ENCODE results near the gene LRWD1.
A peak's percentile ranks its signal among the peaks of the same experiment; 100 is the strongest.
"Not testable (repeated sequence)": the region's sequence is repeated elsewhere in the genome, so short reads cannot be mapped to it uniquely, and the experiment has no call there.

Gene LRWD1

GRCh38 chr7:102493220-102493935 is 28.6 kb downstream of the LRWD1 start:
- FAIRE-seq; DNase-seq (ENCODE audit: low spot score): not testable (repeated sequence)

- not testable (repeated sequence) for FAIRE-seq; DNase-seq (ENCODE audit: low spot score)
Measured at GRCh38 chr7:102494026-102494425, 29.2 kb downstream of the LRWD1 start.

GRCh38 chr7:102494473-102495149 is 29.8 kb downstream of the LRWD1 start:
- FAIRE-seq; DNase-seq (ENCODE audit: low spot score): not testable (repeated sequence)

- DNase-seq (ENCODE audit: low spot score); FAIRE-seq: not testable (repeated sequence)
Measured at GRCh38 chr7:102496861-102497260, 32.1 kb downstream of the LRWD1 start.

GRCh38 chr7:102497308-102497707 is 32.5 kb downstream of the LRWD1 start:
- FAIRE-seq; DNase-seq (ENCODE audit: low spot score): not testable (repeated sequence)

GRCh38 chr7:102498321-102498720 is 33.5 kb downstream of the LRWD1 start:
- not testable (repeated sequence) for DNase-seq (ENCODE audit: low spot score); FAIRE-seq

- FAIRE-seq; DNase-seq (ENCODE audit: low spot score): not testable (repeated sequence)
Measured at GRCh38 chr7:102503141-102503540, 38.4 kb downstream of the LRWD1 start.

- not testable (repeated sequence) for DNase-seq (ENCODE audit: low spot score); FAIRE-seq
Measured at GRCh38 chr7:102505298-102506185, 40.8 kb downstream of the LRWD1 start.

GRCh38 chr7:102507410-102508088 is 42.8 kb downstream of the LRWD1 start:
- not testable (repeated sequence) for FAIRE-seq; DNase-seq (ENCODE audit: low spot score)

GRCh38 chr7:102510575-102510974 is 45.8 kb downstream of the LRWD1 start:
- DNase-seq (ENCODE audit: low spot score); FAIRE-seq: not testable (repeated sequence)

GRCh38 chr7:102511860-102512522 is 47.2 kb downstream of the LRWD1 start:
- DNase-seq (ENCODE audit: low spot score) = not testable (repeated sequence)
- FAIRE-seq = peak; percentile 9

- DNase-seq (ENCODE audit: low spot score) = not testable (repeated sequence)
Measured at GRCh38 chr7:102512642-102513221, 47.9 kb downstream of the LRWD1 start.

GRCh38 chr7:102514881-102515721 is 50.3 kb downstream of the LRWD1 start:
- not testable (repeated sequence) for FAIRE-seq; DNase-seq (ENCODE audit: low spot score)

More at GRCh38 chr7:102512642-102513221, 47.9 kb downstream of the LRWD1 start:
- not testable (repeated sequence) for FAIRE-seq

- not testable (repeated sequence) for DNase-seq (ENCODE audit: low spot score); FAIRE-seq
Measured at GRCh38 chr7:102515889-102516288, 51.1 kb downstream of the LRWD1 start.

GRCh38 chr7:102516951-102517350 is 52.2 kb downstream of the LRWD1 start:
- FAIRE-seq = not testable (repeated sequence)

GRCh38 chr7:102517550-102518147 is 52.9 kb downstream of the LRWD1 start, which contains the start of gene RASA4B:
RASA4B (minus strand) TSS chr7:102517777; CDS start chr7:102517710, 67 bp downstream.
- DNase-seq (ENCODE audit: low spot score); FAIRE-seq: not testable (repeated sequence)

More at GRCh38 chr7:102516951-102517350, 52.2 kb downstream of the LRWD1 start:
- not testable (repeated sequence) for DNase-seq (ENCODE audit: low spot score)

GRCh38 chr7:102520797-102521196 is 56.0 kb downstream of the LRWD1 start:
- not testable (repeated sequence) for FAIRE-seq; DNase-seq (ENCODE audit: low spot score)

Measured in urothelium cell line (cell line).